ENCODE data around the gene LRRC37A3.
"Not testable (repeated sequence)": the region's sequence is repeated elsewhere in the genome, so short reads cannot be mapped to it uniquely, and the experiment has no call there.

LRRC37A3 gene

GRCh38 chr17:64829824-64830630 is 89.3 kb downstream of the LRRC37A3 start:
- DNase-seq = not testable (repeated sequence)

GRCh38 chr17:64829068-64829467 is 90.2 kb downstream of the LRRC37A3 start:
- DNase-seq = not testable (repeated sequence)

GRCh38 chr17:64818904-64819303 is 100.4 kb downstream of the LRRC37A3 start:
- not testable (repeated sequence) for DNase-seq

- DNase-seq = not testable (repeated sequence)
Measured at GRCh38 chr17:64815833-64816198, 103.5 kb downstream of the LRRC37A3 start.

- DNase-seq = not testable (repeated sequence)
Measured at GRCh38 chr17:64814993-64815832, 104.1 kb downstream of the LRRC37A3 start.

GRCh38 chr17:64808178-64808977 is 110.9 kb downstream of the LRRC37A3 start:
- peak; percentile 21 to 72 for DNase-seq
